ENCODE results near the gene HTATIP2.

The HTATIP2 gene

GRCh38 chr11:20407344-20407743, 43.8 kb downstream of the HTATIP2 start:
- no peak for DNase-seq (ENCODE audit: low read depth)
- no peak for TF ChIP-seq CTCF (conservative IDR thresholded peaks at IDR 0.05; ENCODE audit: low read depth, low read length)
- no peak overlapping the region for H3K4me3 ChIP-seq (ENCODE audit: low read depth, low read length)

- no peak for DNase-seq (ENCODE audit: low read depth)
- TF ChIP-seq CTCF (conservative IDR thresholded peaks at IDR 0.05; ENCODE audit: low read depth, low read length), result no peak
- no peak overlapping the region for H3K4me3 ChIP-seq (ENCODE audit: low read depth, low read length)
Observed at GRCh38 chr11:20415432-20415831, 51.9 kb downstream of the HTATIP2 start.

GRCh38 chr11:20417771-20418170, 54.3 kb downstream of the HTATIP2 start:
- no peak for TF ChIP-seq CTCF (conservative IDR thresholded peaks at IDR 0.05; ENCODE audit: low read depth, low read length)
- no peak overlapping the region for H3K4me3 ChIP-seq (ENCODE audit: low read depth, low read length)
- DNase-seq (ENCODE audit: low read depth), result no peak

- H3K4me3 ChIP-seq (ENCODE audit: low read depth, low read length), result no peak overlapping the region
- no peak for TF ChIP-seq CTCF (conservative IDR thresholded peaks at IDR 0.05; ENCODE audit: low read depth, low read length)
- DNase-seq (ENCODE audit: low read depth), result no peak
Observed at GRCh38 chr11:20421946-20422345, 58.4 kb downstream of the HTATIP2 start.

GRCh38 chr11:20429216-20429615, 65.7 kb downstream of the HTATIP2 start:
- DNase-seq (ENCODE audit: low read depth), result no peak
- no peak overlapping the region for H3K4me3 ChIP-seq (ENCODE audit: low read depth, low read length)
- TF ChIP-seq CTCF (conservative IDR thresholded peaks at IDR 0.05; ENCODE audit: low read depth, low read length), result no peak

Data from choroid plexus epithelial cell (primary cell).